Measurements from ENCODE around the gene ACBD4.

ACBD4 gene

DNA sequence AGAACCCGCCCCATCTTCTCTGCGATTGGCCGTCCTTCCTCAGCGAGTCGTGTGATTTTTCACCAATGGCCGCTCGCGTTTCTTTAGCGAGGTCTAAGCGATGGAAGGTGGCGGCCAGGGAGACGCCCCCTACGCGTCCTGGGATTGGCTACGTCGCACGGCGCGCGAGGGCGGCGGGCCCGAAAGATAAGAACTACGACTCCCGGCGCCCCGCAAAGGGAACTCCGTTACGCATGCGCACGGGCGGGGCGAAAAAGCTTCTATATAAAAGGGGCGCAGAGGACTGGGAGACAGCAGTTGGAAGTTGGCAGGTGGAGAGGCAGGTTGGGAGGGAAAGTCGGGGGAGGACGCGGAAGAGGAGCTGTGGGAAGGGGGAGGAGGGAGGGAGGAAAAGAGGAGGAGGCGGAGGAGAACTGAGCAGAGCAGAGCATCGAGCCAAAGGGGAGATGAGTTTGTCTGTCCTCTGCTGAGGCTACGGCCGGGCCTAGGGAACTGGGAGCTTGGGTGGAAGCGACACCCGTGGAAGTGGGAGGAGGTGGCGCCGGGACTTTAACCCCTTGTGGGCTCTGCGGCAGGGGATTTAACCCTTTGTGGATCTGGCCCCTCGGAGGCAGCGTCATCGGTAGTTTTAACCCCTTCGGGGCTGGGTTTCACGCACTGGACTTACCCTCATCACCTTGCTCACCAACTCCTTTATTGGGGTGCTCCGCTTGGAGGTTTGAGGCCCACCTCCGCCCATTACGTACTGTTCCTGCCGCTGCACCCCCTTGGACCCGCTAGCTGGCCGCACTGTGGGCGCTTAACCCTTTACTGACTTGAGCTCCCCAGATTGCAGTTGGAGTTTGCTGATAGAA is 12.9 kb downstream of the ACBD4 start, which contains the start of gene HEXIM1 (continued):
- TF ChIP-seq ZNF792 (tag by site-specific recombination; IDR thresholded peaks at IDR 0.05) = peak; percentile 95
- TF ChIP-seq ZNF274 (IDR thresholded peaks at IDR 0.05; ENCODE audit: low read length) = no peak
- no peak; the same call in 1 of the 2 replicates for TF ChIP-seq ZNF274 (tag by site-specific recombination; IDR thresholded peaks at IDR 0.05; ENCODE audit: borderline replicate concordance)
- no peak for TF ChIP-seq ZNF626 (tag by site-specific recombination; IDR thresholded peaks at IDR 0.05)
- peak; percentile 88 for TF ChIP-seq ZNF341 (tag by site-specific recombination; IDR thresholded peaks at IDR 0.05; ENCODE audit: low read depth)
- TF ChIP-seq ZNF473 (tag by site-specific recombination; IDR thresholded peaks at IDR 0.05) = no peak
- peak; percentile 98 for TF ChIP-seq ZBTB17 (tag by site-specific recombination; IDR thresholded peaks at IDR 0.05)
- no peak for TF ChIP-seq ZNF830 (tag by site-specific recombination; IDR thresholded peaks at IDR 0.05; ENCODE audit: low read depth)
- TF ChIP-seq ZNF302 (tag by site-specific recombination; IDR thresholded peaks at IDR 0.05; ENCODE audit: low read depth) = peak; percentile 76; the same call in 1 of the 2 replicates
- peak; percentile 93 for TF ChIP-seq ZFP69B (tag by site-specific recombination; IDR thresholded peaks at IDR 0.05)
- TF ChIP-seq OSR2 (tag by site-specific recombination; IDR thresholded peaks at IDR 0.05) = peak; percentile 36; the same call in 1 of the 2 replicates
- TF ChIP-seq, protein P1, sequence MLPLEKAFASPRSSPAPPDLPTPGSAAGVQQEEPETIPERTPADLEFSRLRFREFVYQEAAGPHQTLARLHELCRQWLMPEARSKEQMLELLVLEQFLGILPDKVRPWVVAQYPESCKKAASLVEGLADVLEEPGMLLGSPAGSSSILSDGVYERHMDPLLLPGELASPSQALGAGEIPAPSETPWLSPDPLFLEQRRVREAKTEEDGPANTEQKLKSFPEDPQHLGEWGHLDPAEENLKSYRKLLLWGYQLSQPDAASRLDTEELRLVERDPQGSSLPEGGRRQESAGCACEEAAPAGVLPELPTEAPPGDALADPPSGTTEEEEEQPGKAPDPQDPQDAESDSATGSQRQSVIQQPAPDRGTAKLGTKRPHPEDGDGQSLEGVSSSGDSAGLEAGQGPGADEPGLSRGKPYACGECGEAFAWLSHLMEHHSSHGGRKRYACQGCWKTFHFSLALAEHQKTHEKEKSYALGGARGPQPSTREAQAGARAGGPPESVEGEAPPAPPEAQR (tag by site-specific recombination; IDR thresholded peaks at IDR 0.05) = peak; percentile 98
- TF ChIP-seq ELK4 (IDR thresholded peaks at IDR 0.05; ENCODE audit: borderline replicate concordance, low read depth, low read length) = no peak
- TF ChIP-seq GLI4 (tag by site-specific recombination; IDR thresholded peaks at IDR 0.05) = peak; percentile 100
- peak; percentile 94 for TF ChIP-seq ZNF692 (tag by site-specific recombination; IDR thresholded peaks at IDR 0.05)
- TF ChIP-seq, protein P2, sequence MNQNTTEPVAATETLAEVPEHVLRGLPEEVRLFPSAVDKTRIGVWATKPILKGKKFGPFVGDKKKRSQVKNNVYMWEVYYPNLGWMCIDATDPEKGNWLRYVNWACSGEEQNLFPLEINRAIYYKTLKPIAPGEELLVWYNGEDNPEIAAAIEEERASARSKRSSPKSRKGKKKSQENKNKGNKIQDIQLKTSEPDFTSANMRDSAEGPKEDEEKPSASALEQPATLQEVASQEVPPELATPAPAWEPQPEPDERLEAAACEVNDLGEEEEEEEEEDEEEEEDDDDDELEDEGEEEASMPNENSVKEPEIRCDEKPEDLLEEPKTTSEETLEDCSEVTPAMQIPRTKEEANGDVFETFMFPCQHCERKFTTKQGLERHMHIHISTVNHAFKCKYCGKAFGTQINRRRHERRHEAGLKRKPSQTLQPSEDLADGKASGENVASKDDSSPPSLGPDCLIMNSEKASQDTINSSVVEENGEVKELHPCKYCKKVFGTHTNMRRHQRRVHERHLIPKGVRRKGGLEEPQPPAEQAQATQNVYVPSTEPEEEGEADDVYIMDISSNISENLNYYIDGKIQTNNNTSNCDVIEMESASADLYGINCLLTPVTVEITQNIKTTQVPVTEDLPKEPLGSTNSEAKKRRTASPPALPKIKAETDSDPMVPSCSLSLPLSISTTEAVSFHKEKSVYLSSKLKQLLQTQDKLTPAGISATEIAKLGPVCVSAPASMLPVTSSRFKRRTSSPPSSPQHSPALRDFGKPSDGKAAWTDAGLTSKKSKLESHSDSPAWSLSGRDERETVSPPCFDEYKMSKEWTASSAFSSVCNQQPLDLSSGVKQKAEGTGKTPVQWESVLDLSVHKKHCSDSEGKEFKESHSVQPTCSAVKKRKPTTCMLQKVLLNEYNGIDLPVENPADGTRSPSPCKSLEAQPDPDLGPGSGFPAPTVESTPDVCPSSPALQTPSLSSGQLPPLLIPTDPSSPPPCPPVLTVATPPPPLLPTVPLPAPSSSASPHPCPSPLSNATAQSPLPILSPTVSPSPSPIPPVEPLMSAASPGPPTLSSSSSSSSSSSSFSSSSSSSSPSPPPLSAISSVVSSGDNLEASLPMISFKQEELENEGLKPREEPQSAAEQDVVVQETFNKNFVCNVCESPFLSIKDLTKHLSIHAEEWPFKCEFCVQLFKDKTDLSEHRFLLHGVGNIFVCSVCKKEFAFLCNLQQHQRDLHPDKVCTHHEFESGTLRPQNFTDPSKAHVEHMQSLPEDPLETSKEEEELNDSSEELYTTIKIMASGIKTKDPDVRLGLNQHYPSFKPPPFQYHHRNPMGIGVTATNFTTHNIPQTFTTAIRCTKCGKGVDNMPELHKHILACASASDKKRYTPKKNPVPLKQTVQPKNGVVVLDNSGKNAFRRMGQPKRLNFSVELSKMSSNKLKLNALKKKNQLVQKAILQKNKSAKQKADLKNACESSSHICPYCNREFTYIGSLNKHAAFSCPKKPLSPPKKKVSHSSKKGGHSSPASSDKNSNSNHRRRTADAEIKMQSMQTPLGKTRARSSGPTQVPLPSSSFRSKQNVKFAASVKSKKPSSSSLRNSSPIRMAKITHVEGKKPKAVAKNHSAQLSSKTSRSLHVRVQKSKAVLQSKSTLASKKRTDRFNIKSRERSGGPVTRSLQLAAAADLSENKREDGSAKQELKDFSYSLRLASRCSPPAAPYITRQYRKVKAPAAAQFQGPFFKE (tag by site-specific recombination; IDR thresholded peaks at IDR 0.05; ENCODE audit: borderline replicate concordance) = peak; percentile 98; the same call in 1 of the 2 replicates
- peak; percentile 99 for TF ChIP-seq KLF8 (tag by site-specific recombination; IDR thresholded peaks at IDR 0.05)
- peak; percentile 91 for TF ChIP-seq ZNF121 (tag by site-specific recombination; IDR thresholded peaks at IDR 0.05)
- peak; percentile 78 for TF ChIP-seq ZNF18 (tag by site-specific recombination; IDR thresholded peaks at IDR 0.05)
- TF ChIP-seq KLF1 (tag by site-specific recombination; IDR thresholded peaks at IDR 0.05) = peak; percentile 96
- peak; percentile 64; the same call in 1 of the 2 replicates for TF ChIP-seq ZNF23 (tag by site-specific recombination; IDR thresholded peaks at IDR 0.05; ENCODE audit: borderline replicate concordance)
- no peak for TF ChIP-seq ZNF707 (tag by site-specific recombination; IDR thresholded peaks at IDR 0.05)
- peak; percentile 95; the same call in 1 of the 2 replicates for TF ChIP-seq KLF7 (tag by site-specific recombination; IDR thresholded peaks at IDR 0.05; ENCODE audit: borderline replicate concordance)
- no peak; the same call in 1 of the 2 replicates for TF ChIP-seq ZNF112 (tag by site-specific recombination; IDR thresholded peaks at IDR 0.05)
- TF ChIP-seq, protein P3, sequence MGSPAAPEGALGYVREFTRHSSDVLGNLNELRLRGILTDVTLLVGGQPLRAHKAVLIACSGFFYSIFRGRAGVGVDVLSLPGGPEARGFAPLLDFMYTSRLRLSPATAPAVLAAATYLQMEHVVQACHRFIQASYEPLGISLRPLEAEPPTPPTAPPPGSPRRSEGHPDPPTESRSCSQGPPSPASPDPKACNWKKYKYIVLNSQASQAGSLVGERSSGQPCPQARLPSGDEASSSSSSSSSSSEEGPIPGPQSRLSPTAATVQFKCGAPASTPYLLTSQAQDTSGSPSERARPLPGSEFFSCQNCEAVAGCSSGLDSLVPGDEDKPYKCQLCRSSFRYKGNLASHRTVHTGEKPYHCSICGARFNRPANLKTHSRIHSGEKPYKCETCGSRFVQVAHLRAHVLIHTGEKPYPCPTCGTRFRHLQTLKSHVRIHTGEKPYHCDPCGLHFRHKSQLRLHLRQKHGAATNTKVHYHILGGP (tag by site-specific recombination; IDR thresholded peaks at IDR 0.05) = peak; percentile 75

All from HEK293 (cell line).